Coronary artery (tissue), 2 donors: Measurements from ENCODE around the gene PXDN.

Experiments
- DNase-seq: peaks from one replicate; pipeline ENCODE4 v3.0.0-alpha.2; 2017; ENCODE audit warnings: low spot score
- H3K27ac ChIP-seq, 2 donors: fragments of 200-600 bp; sonication (generic); one replicate each; pipeline ENCODE4 v1.5.1; 2016 to 2019
- H3K4me3 ChIP-seq: fragments of 200-600 bp; sonication (generic); 2 replicates; pipeline ENCODE4 v1.5.1; 2016; ENCODE audit warnings: mild to moderate bottlenecking, moderate library complexity
- TF ChIP-seq, protein P1 (sequence below): fragments of 200-600 bp; sonication (generic); IDR thresholded peaks from one replicate; pipeline ENCODE4 v1.5.1; 2019; ENCODE audit warnings: antibody characterized with exemption

The PXDN gene

DNA sequence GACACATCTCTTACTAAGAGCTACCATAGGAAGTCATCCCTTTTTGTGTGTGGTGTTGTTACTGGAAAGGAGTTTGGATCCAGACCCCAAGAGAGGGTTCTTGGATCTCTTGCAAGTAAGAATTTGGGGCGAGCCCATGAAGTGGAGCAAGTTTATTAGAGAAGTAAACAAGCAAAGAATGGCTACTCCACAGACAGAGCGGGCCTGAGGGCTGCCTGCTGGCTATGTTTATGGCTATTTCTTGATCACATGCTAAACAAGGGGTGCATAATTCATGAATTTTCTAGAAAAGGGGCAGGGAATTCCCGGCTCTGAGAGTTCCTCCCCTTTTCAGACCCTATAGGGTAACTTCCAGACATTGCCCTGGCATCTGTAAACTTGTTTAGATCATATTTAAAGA, 30.6 kb upstream of the PXDN start:
- H3K27ac ChIP-seq = no peak overlapping the region
- TF ChIP-seq, protein P1, sequence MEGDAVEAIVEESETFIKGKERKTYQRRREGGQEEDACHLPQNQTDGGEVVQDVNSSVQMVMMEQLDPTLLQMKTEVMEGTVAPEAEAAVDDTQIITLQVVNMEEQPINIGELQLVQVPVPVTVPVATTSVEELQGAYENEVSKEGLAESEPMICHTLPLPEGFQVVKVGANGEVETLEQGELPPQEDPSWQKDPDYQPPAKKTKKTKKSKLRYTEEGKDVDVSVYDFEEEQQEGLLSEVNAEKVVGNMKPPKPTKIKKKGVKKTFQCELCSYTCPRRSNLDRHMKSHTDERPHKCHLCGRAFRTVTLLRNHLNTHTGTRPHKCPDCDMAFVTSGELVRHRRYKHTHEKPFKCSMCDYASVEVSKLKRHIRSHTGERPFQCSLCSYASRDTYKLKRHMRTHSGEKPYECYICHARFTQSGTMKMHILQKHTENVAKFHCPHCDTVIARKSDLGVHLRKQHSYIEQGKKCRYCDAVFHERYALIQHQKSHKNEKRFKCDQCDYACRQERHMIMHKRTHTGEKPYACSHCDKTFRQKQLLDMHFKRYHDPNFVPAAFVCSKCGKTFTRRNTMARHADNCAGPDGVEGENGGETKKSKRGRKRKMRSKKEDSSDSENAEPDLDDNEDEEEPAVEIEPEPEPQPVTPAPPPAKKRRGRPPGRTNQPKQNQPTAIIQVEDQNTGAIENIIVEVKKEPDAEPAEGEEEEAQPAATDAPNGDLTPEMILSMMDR = no peak
- DNase-seq = no peak
- H3K4me3 ChIP-seq = no peak overlapping the region

DNA sequence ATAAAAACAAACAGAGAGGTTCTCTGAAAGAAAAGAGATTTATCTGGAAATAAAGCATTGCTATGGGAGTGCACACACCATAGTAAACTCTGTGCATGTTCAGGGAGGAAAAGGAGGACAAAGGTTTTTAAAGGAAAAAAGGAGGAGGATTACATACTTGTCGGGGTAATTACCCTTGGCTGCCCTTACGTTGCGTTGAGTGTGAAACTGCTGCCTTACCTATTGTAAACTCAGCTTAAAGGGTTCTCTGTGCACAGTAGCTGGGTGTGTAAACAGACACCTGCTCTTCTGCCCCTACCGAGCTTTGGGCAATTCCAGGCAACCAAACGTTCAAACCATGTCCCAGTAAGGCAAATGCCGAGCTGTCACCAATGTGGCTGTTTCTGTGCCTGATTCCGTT, 29.6 kb upstream of the PXDN start:
- TF ChIP-seq, protein P1 = no peak
- no peak overlapping the region for H3K4me3 ChIP-seq
- H3K27ac ChIP-seq = peak overlapping the region in 1 of 2 donors; percentile 29
- no peak for DNase-seq

DNA sequence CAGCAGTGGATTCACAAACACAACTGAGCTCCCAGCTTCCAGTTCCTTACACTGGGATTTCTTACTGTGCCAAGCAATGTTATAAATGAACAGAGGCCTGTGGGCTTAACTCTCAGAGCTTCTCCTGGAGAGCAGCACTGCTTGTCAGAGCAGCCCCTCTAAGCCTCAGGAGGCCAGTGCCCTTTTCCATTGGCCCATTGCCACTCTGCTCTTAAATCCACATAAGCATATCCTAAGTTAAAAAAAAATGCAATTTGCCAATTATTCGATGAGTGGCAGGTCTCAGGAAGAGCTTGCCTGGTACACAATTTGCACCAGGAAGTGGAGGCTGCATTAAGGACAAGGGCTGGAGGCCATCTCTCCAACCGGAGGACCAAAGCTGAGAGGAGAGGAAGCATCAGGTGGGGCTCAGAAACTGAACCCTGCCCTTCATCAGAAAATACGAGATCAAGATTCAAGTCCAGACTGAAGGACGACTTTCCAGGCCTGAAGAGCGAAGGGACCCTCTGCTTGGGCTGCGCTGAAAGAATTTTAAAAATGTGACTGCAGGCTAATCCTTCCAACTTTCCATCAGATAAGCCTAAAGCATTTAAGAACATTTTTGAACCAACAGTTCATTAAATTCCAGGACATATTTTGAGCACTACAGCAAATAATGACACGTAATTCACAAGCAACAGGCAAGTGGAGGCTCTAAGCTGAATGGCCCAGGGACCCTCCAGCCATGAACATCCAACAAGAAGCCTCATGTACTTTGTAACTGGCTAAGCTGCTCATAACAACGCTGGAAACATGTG, 28.4 kb upstream of the PXDN start:
- no peak for DNase-seq
- TF ChIP-seq, protein P1 = no peak
- peak overlapping the region in 1 of 2 donors; percentile 73 for H3K27ac ChIP-seq
- no peak overlapping the region for H3K4me3 ChIP-seq

DNA sequence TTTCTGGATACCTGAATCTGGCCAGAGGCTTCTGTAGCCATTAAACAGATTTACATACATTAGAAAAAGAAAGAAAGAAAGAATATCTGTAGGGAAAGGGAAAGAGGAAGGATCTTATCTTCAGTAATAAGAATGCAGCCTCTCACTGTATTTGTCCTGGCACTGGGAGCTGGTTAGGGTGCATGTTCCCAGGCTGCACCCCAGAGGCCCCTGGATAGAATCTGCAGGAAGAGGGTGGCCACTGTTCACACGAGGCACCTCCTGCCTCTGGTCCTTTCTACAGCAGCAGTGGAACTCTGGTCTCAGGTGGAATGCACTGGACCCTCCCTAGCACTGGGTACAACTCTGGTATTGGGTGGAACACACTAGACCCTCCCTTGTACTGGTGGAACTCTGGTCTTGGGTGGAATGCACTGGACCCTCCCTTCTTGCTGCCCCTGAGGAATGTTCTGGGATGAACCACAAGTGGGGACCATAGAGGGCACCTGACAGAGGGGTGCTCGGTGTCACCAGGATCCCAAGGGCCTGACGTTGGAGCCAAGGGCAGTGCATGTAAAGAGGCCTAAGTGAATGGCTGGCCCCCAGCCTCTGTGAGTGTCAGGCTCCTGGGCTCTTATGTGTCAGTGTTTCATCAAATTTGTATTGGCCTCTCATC, 27.4 kb upstream of the PXDN start:
- no peak overlapping the region for H3K4me3 ChIP-seq
- peak overlapping the region in 1 of 2 donors; percentile 73 for H3K27ac ChIP-seq
- no peak for DNase-seq
- TF ChIP-seq, protein P1 = no peak

DNA sequence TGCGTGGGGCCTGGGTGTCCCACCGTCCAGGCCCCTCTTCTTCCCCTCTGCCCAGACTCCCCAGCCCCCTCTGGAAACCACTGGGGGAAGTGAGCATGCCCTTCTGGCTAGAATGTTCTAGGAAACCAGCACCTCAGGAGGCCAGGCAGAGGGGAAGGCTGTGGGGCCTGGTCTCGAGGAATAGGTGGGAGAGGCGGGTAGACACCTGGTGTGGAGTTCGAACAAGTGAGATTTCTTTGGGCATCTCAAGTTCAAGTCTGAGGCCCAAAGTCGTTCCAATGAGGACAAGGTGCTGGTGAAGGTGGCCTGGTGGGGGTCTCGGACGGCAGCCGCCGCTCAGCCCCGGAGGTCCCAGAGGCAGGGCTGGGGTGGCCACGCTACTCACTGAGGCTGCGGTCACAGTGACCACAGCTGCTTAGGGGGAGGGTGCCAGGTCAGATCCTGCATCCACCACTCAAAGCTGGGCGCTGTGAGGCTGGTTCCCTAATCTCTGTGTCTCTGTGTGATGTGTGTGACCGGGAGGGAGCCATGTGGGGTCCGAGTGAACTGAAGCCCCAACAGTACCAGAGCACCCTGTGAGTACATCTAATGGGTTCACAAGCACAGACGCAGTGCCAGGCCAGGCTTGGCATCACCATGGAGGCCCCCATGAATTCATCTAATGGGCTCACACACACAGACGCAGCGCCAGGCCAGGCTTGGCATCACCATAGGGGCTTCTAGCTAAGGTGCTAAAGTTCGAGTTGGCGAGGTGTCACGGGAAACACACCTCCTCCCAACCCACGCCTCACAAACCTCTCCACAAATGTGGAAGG, 26.5 kb upstream of the PXDN start:
- DNase-seq = no peak
- Histone ChIP-seq H3K4me3 (no peak overlapping the region), H3K27ac (no peak overlapping the region)
- TF ChIP-seq, protein P1 = no peak

DNA sequence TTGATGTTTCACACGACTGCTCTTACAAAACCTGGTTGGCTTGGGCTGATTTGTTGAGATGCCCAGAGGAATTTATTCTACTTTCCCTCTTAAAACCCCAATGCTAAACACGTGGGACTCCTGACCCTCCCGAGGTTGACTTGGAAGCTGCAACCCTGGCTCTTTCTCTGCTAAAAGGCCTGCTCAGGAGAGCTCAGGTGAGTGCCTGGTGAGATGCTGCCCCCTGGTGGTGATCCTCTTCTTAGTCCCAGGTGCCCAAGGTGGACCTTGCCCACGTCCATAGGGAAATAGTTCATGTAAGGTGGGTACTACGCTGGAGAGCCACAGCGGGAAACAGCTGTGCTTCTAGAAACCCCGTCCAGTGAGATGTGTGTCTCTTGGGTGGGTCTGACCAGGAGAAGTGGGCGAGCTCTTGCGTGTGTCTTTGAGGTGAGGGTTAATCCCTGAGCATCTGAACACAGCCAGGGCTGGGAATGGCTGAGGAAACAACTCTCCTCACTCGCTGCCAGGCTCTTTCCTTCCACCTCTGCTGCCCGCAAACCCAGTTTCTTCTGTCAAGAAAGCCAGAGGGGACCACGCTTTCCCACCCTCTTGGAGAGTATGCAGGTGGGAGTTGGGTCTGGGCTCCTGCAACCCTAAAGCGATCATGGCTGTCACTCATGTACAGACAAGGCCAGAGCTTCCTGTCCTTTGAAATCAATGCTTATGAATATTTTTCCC, 25.5 kb upstream of the PXDN start:
- H3K27ac ChIP-seq = no peak overlapping the region
- H3K4me3 ChIP-seq = no peak overlapping the region
- no peak for DNase-seq
- TF ChIP-seq, protein P1 = peak; percentile 57
